ENCODE data around the gene LMX1A. TPM values are rescaled to one million over a fixed set of nuclear protein-coding genes. Genes with fewer than 3 reads are reported as not detected.

The LMX1A gene
- total and polyA plus RNA-seq, 2 experiments from 2014 or later = not detected

DNA sequence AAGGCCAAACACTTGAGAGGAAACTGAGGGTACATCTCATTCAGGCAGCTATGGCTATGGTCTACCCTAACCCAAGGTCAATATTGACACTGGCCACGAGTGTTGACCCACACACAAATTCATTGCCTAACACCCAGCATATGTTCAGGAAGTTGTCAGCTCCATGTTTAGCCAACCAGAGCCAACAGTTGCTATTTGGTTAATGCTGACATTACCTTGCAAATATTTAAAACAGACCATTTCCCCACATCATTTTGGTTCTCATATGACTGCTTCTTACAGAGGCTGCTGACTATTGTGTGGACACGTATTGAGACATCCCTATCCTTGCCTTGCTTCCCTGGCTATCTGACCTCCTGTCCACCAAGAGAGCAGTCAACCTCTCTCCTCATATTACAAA, 97.3 kb downstream of the LMX1A start:
- Histone ChIP-seq H3K36me3 (no peaks in the 10 kb centered on the region), H3K4me3 (no peak overlapping the region), H3K4me1 (ENCODE audit: low read depth) (no peaks in the 10 kb centered on the region), H3K27ac (no peak overlapping the region), H3K27me3 (peaks cover 10% of the 10 kb centered on the region), H3K9me3 (ENCODE audit: low read depth) (no peaks in the 10 kb centered on the region)
- TF ChIP-seq, protein P1, sequence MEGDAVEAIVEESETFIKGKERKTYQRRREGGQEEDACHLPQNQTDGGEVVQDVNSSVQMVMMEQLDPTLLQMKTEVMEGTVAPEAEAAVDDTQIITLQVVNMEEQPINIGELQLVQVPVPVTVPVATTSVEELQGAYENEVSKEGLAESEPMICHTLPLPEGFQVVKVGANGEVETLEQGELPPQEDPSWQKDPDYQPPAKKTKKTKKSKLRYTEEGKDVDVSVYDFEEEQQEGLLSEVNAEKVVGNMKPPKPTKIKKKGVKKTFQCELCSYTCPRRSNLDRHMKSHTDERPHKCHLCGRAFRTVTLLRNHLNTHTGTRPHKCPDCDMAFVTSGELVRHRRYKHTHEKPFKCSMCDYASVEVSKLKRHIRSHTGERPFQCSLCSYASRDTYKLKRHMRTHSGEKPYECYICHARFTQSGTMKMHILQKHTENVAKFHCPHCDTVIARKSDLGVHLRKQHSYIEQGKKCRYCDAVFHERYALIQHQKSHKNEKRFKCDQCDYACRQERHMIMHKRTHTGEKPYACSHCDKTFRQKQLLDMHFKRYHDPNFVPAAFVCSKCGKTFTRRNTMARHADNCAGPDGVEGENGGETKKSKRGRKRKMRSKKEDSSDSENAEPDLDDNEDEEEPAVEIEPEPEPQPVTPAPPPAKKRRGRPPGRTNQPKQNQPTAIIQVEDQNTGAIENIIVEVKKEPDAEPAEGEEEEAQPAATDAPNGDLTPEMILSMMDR (IDR thresholded peaks at IDR 0.05; ENCODE audit: low read depth, low read length) = no peak
- no peak for DNase-seq (ENCODE audit: low read depth in 1 of 2, low spot score in 1 of 2)

DNA sequence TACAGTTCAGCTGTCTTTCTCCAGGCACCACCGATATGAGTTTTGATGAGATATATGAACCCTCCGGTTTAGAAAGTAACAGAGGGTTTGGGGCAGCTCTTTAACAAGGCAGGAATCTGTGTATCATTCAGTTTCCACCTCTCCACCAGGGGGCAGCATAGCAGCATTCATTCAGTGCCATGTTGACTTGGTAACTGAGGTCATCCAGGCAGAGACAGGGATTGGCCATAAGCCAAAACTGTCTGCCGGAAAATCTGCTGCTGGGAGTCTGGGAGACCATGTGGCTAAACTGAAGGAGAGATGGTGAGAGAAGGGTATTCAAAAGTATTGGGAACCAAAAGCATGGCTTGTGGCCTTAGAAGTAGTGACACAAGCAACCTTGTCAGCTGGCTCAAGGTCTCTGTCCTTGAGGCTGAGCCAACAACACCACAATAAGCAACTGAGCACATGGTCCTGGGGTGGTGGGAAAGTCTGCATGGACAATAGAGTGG, 98.5 kb downstream of the LMX1A start:
- Histone ChIP-seq H3K4me3 (no peak overlapping the region), H3K27ac (no peak overlapping the region), H3K27me3 (peaks cover 10% of the 10 kb centered on the region), H3K9me3 (ENCODE audit: low read depth) (no peaks in the 10 kb centered on the region), H3K4me1 (ENCODE audit: low read depth) (no peaks in the 10 kb centered on the region), H3K36me3 (no peaks in the 10 kb centered on the region)
- DNase-seq (ENCODE audit: low read depth in 1 of 2, low spot score in 1 of 2) = peak; percentile 71 to 86
- TF ChIP-seq, protein P1 (IDR thresholded peaks at IDR 0.05; ENCODE audit: low read depth, low read length) = peak; percentile 70

DNA sequence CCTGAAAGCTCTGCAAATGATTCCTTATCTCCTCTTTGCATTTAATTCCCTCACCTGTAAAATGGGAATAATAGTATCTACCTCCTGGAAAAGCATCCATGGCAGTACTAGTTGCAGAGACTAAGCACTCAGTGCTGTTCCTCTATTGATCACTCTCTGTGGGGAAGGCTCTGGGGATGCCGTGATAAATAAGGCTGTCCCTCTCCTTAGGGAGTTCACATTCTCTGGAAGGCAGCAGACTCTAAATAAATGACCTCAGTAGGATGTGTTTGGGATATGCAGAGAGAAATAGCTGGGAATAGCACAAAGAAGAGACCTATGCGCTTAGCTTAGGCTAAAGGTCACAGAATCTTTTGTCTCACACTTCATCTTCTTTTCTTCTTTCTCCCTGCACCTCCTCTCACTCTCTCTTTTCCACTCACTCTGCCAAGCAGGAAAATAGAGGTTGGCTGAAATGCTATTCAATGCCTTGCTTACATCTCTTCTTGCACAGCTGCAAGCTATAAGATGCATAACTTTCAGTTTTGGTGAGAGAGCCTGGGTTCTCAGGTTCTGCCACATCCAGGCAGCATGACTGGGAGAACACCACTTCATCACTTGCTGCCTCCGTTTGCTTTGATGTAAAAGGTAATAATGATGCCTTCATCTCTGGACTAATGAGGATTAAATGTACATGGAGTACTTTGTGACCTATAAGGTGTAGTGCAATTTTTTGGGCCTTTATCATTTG, 101.5 kb downstream of the LMX1A start:
- TF ChIP-seq, protein P1 (IDR thresholded peaks at IDR 0.05; ENCODE audit: low read depth, low read length) = no peak
- Histone ChIP-seq H3K27me3 (peaks cover 10% of the 10 kb centered on the region), H3K4me3 (no peak overlapping the region), H3K27ac (no peak overlapping the region), H3K4me1 (ENCODE audit: low read depth) (no peaks in the 10 kb centered on the region), H3K36me3 (no peaks in the 10 kb centered on the region), H3K9me3 (ENCODE audit: low read depth) (no peaks in the 10 kb centered on the region)
- DNase-seq (ENCODE audit: low read depth in 1 of 2, low spot score in 1 of 2) = no peak

DNA sequence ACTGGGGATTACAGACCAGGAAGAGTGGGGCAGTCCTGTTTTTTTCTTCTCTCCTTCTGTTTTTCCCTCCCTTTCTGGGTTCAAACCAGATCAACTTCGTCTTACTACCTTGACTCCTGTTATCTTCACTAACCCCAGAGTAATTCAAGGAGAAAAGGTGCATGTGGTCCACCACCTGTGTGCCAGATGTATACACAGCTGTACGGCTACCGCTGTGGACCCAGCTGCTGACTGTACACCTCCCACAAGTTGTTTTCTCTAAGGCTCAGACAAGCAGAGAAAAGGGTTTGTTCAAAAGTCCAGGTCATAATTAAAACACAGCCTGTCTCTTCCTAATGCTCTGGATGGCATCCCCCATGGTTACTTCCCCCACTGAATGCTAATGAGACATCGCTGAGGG, 102.1 kb downstream of the LMX1A start:
- no peak overlapping the region for H3K27ac ChIP-seq
- H3K9me3 ChIP-seq (ENCODE audit: low read depth) = no peaks in the 10 kb centered on the region
- no peaks in the 10 kb centered on the region for H3K36me3 ChIP-seq
- TF ChIP-seq, protein P1 (IDR thresholded peaks at IDR 0.05; ENCODE audit: low read depth, low read length) = no peak
- H3K27me3 ChIP-seq = peaks cover 10% of the 10 kb centered on the region
- H3K4me3 ChIP-seq = no peak overlapping the region
- H3K4me1 ChIP-seq (ENCODE audit: low read depth) = no peaks in the 10 kb centered on the region
- no peak for DNase-seq (ENCODE audit: low read depth in 1 of 2, low spot score in 1 of 2)

DNA sequence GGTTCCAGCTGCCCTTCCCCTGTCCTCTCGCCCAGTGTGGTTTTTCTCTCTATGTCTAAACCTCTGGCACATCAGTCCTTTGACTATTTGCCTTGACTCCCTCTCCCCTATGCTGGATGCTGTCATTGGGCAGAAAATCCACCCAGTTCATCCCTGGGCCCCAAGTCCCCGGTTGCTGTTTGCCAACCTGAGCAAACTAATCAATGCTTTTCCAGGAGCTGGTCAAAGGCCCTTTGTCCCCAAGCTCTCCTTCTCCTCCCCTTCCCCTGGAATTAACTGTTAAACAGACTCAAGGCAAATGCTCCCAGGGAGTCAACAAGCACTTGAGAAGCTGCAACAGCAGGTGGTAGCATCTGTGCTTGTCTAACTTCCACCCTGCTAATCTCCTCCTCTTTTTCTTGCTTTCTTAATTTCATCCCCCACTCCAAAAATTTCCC, 102.7 kb downstream of the LMX1A start:
- no peaks in the 10 kb centered on the region for H3K9me3 ChIP-seq (ENCODE audit: low read depth)
- no peak for DNase-seq (ENCODE audit: low read depth in 1 of 2, low spot score in 1 of 2)
- TF ChIP-seq, protein P1 (IDR thresholded peaks at IDR 0.05; ENCODE audit: low read depth, low read length) = no peak
- no peaks in the 10 kb centered on the region for H3K4me1 ChIP-seq (ENCODE audit: low read depth)
- no peak overlapping the region for H3K27ac ChIP-seq
- peaks cover 10% of the 10 kb centered on the region for H3K27me3 ChIP-seq
- no peaks in the 10 kb centered on the region for H3K36me3 ChIP-seq
- no peak overlapping the region for H3K4me3 ChIP-seq

All from cardiac muscle cell (in vitro differentiated cells and primary cell).